ENCODE results near the gene CCDC27.

CCDC27 gene

DNA sequence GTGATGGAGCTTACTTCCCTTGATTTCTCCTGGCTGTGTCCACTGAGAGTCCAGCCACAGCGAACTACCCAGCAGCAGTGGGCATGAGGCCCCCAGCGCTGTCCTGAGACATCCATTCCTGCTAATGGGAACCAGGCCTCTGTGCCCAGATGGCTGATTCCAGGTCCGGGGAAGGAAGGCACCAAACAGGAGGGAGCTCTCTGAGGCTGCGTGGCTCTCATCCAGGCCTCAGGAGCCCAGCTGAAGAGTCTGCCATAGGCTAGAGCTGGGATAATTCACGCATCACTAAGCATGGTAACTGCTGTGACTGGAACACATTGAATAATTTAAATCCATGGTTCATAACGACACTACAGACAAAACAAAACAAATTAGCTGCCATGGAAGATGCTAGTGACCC is 68.8 kb downstream of the CCDC27 start:
- DNase-seq (ENCODE audit: low read depth in 2 of 2): no peak

Data from stimulated activated CD8-positive, alpha-beta memory T cell treated with anti-CD3 and anti-CD28 coated beads, Interleukin-15, amount 100 ng/mL, for 48 hours (primary cell).